Activated T-cell treated with anti-CD3 and anti-CD28 coated beads for 24 hours (primary cell): ENCODE data around the gene CST11.
A peak's percentile ranks its signal among the peaks of the same experiment; 100 is the strongest.
"Not testable (repeated sequence)": the region's sequence is repeated elsewhere in the genome, so short reads cannot be mapped to it uniquely, and the experiment has no call there.

Source experiments
- DNase-seq: peaks from one replicate; pipeline ENCODE4 v3.0.0-alpha.2; 2020; ENCODE audit warnings: low read depth

The CST11 gene

GRCh38 chr20:23452776-23453175, at the start of gene CST11:
Gene CST11 (minus strand): TSS chr20:23452876. CDS start chr20:23452811, 65 bp downstream.
- no peak for DNase-seq

- DNase-seq, result no peak
Measured at GRCh38 chr20:23501926-23502325, 49.2 kb upstream of the CST11 start.

- DNase-seq, result peak; percentile 3
Measured at GRCh38 chr20:23497536-23497935, 44.9 kb upstream of the CST11 start.

- no peak for DNase-seq
Measured at GRCh38 chr20:23493172-23493772, 40.6 kb upstream of the CST11 start.

GRCh38 chr20:23492292-23492691, 39.6 kb upstream of the CST11 start:
- peak; percentile 4 for DNase-seq

GRCh38 chr20:23490817-23491216, 38.1 kb upstream of the CST11 start, which contains the start of gene CST8:
Gene CST8 (plus strand): TSS chr20:23491117. CDS start chr20:23491668, 551 bp downstream.
- DNase-seq, result no peak

- DNase-seq, result no peak
Measured at GRCh38 chr20:23488996-23489395, 36.3 kb upstream of the CST11 start.

GRCh38 chr20:23488470-23488869, 35.8 kb upstream of the CST11 start:
- DNase-seq, result no peak

GRCh38 chr20:23484081-23484480, 31.4 kb upstream of the CST11 start:
- DNase-seq, result no peak

GRCh38 chr20:23482138-23482537, 29.5 kb upstream of the CST11 start:
- DNase-seq, result no peak

GRCh38 chr20:23479043-23479442, 26.4 kb upstream of the CST11 start:
- DNase-seq, result no peak

GRCh38 chr20:23477223-23477622, 24.5 kb upstream of the CST11 start:
- no peak for DNase-seq

- no peak for DNase-seq
Measured at GRCh38 chr20:23476015-23476754, 23.5 kb upstream of the CST11 start.

- no peak for DNase-seq
Measured at GRCh38 chr20:23475395-23475794, 22.7 kb upstream of the CST11 start.

- not testable (repeated sequence) for DNase-seq
Measured at GRCh38 chr20:23473293-23473692, 20.6 kb upstream of the CST11 start.

GRCh38 chr20:23472306-23472705, 19.6 kb upstream of the CST11 start:
- DNase-seq, result not testable (repeated sequence)

GRCh38 chr20:23466961-23467360, 14.3 kb upstream of the CST11 start:
- DNase-seq, result not testable (repeated sequence)

GRCh38 chr20:23461180-23461579, 8.5 kb upstream of the CST11 start:
- DNase-seq, result no peak

GRCh38 chr20:23459461-23460150, 6.9 kb upstream of the CST11 start:
- DNase-seq, result no peak

- no peak for DNase-seq
Measured at GRCh38 chr20:23456873-23457272, 4.2 kb upstream of the CST11 start.

GRCh38 chr20:23456409-23456808, 3.7 kb upstream of the CST11 start:
- DNase-seq, result no peak

- no peak for DNase-seq
Measured at GRCh38 chr20:23455639-23456038, 3.0 kb upstream of the CST11 start.

- no peak for DNase-seq
Measured at GRCh38 chr20:23454816-23455215, 2.1 kb upstream of the CST11 start.
